ENCODE results near the gene KRT2.

The KRT2 gene

DNA sequence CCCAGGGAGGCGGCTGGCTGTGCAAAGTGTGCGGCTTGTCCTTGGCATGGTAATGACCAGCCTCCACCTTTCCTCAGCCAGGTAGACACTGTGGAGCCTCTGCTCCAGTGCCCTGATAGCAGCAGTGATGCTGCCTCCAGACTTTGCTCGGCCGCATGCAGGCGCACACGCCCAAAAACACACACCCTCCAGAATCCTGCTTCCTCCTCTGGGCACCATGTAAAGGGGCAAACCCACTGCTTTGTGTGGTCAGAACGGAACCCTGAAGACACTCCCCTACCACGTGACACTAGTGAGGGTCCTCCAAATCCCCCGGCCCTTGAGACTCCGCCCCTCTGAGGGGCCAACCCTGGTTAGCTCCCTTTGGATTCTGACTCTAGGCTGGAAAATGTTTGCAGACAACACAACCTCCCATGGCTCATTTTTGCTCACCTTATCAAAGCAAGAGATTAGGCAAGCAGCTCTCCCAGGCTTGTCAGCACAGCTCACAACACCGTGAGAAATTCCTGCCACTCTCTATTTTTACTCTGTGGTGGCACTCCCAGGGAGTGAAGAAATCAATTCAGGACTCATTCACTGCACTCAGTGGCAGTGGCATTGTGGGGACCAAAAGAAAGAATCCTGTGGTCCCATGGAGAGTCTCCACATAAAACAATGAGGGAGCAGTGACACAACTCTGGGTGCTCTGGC, 46.8 kb upstream of the KRT2 start:
- no peaks in the 10 kb centered on the region for H4K20me1 ChIP-seq (ENCODE audit: insufficient read depth)
- no peaks in the 10 kb centered on the region for H3K79me2 ChIP-seq (ENCODE audit: insufficient read depth, low read depth)
- no peak overlapping the region for H3K9ac ChIP-seq
- no peaks in the 10 kb centered on the region for H3K4me1 ChIP-seq (ENCODE audit: low read depth, poor library complexity, severe bottlenecking)
- H3K4me2 ChIP-seq: no peak overlapping the region
- no peak overlapping the region for H2AFZ ChIP-seq (ENCODE audit: low read depth)
- no peak overlapping the region for H3K27ac ChIP-seq
- no peaks in the 10 kb centered on the region for H3K36me3 ChIP-seq (ENCODE audit: insufficient read depth)
- H3K27me3 ChIP-seq (ENCODE audit: insufficient read depth, low read depth): peaks cover 42% of the 10 kb centered on the region
- H3K4me3 ChIP-seq (IDR thresholded peaks at IDR 0.05; ENCODE audit: insufficient read depth, low read depth, low read length): no peak overlapping the region
- TF ChIP-seq, protein P1, sequence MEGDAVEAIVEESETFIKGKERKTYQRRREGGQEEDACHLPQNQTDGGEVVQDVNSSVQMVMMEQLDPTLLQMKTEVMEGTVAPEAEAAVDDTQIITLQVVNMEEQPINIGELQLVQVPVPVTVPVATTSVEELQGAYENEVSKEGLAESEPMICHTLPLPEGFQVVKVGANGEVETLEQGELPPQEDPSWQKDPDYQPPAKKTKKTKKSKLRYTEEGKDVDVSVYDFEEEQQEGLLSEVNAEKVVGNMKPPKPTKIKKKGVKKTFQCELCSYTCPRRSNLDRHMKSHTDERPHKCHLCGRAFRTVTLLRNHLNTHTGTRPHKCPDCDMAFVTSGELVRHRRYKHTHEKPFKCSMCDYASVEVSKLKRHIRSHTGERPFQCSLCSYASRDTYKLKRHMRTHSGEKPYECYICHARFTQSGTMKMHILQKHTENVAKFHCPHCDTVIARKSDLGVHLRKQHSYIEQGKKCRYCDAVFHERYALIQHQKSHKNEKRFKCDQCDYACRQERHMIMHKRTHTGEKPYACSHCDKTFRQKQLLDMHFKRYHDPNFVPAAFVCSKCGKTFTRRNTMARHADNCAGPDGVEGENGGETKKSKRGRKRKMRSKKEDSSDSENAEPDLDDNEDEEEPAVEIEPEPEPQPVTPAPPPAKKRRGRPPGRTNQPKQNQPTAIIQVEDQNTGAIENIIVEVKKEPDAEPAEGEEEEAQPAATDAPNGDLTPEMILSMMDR (conservative IDR thresholded peaks at IDR 0.05; ENCODE audit: low read depth, low read length): no peak

DNA sequence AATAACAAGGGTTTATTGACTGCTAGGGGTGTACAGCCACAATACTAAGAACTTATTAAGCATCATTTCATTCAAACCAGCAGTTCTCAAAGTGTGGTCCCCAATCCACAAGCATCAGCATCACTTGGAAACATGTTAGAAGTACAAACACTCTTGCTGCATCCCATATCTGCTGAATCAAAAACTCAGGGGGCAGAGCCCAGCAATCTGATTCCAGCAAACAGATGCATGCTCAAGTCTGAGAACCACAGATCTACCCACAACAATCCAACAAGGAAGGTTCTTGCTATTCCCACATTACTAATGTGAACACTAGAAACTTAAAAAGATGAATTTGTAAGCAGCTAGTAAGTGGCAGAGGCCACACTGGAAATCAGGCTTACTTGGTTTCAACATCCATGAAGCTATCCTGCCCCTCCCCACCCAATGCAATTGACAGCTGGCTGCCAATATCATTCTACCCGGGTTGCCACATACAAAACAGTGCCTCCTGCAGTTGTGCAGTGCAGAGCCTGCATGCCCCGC, 45.1 kb upstream of the KRT2 start:
- TF ChIP-seq, protein P1 (conservative IDR thresholded peaks at IDR 0.05; ENCODE audit: low read depth, low read length): no peak
- no peak overlapping the region for H3K9ac ChIP-seq
- no peaks in the 10 kb centered on the region for H4K20me1 ChIP-seq (ENCODE audit: insufficient read depth)
- no peak overlapping the region for H2AFZ ChIP-seq (ENCODE audit: low read depth)
- H3K27ac ChIP-seq: no peak overlapping the region
- H3K4me2 ChIP-seq: no peak overlapping the region
- no peak overlapping the region for H3K4me3 ChIP-seq (IDR thresholded peaks at IDR 0.05; ENCODE audit: insufficient read depth, low read depth, low read length)
- H3K36me3 ChIP-seq (ENCODE audit: insufficient read depth): no peaks in the 10 kb centered on the region
- no peaks in the 10 kb centered on the region for H3K4me1 ChIP-seq (ENCODE audit: low read depth, poor library complexity, severe bottlenecking)
- peaks cover 55% of the 10 kb centered on the region for H3K27me3 ChIP-seq (ENCODE audit: insufficient read depth, low read depth)
- no peaks in the 10 kb centered on the region for H3K79me2 ChIP-seq (ENCODE audit: insufficient read depth, low read depth)

DNA sequence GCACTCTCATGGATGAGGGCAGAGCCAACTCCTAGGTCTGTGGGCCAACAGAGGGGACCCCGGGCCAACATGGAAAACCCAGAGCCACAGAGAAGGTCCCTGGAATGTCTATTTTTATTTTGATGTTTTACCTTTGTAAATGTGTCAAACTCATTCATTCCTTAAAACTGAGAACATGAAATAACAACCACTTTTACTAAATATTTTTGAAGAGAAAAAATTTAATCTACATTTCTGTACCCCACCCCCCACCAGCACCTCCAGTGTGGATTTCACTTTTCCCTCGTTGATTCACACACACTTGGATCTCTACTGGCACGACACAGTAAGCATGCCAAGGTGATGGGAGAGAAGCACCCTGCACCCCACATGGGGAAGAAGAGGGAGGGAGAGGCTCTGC, 44.6 kb upstream of the KRT2 start:
- Histone ChIP-seq H3K27ac (no peak overlapping the region), H3K9ac (no peak overlapping the region), H3K4me3 (IDR thresholded peaks at IDR 0.05; ENCODE audit: insufficient read depth, low read depth, low read length) (no peak overlapping the region), H3K4me1 (ENCODE audit: low read depth, poor library complexity, severe bottlenecking) (no peaks in the 10 kb centered on the region), H3K27me3 (ENCODE audit: insufficient read depth, low read depth) (peaks cover 60% of the 10 kb centered on the region), H2AFZ (ENCODE audit: low read depth) (no peak overlapping the region), H3K79me2 (ENCODE audit: insufficient read depth, low read depth) (no peaks in the 10 kb centered on the region), H3K4me2 (no peak overlapping the region), H4K20me1 (ENCODE audit: insufficient read depth) (no peaks in the 10 kb centered on the region), H3K36me3 (ENCODE audit: insufficient read depth) (no peaks in the 10 kb centered on the region)
- TF ChIP-seq, protein P1 (conservative IDR thresholded peaks at IDR 0.05; ENCODE audit: low read depth, low read length): no peak

DNA sequence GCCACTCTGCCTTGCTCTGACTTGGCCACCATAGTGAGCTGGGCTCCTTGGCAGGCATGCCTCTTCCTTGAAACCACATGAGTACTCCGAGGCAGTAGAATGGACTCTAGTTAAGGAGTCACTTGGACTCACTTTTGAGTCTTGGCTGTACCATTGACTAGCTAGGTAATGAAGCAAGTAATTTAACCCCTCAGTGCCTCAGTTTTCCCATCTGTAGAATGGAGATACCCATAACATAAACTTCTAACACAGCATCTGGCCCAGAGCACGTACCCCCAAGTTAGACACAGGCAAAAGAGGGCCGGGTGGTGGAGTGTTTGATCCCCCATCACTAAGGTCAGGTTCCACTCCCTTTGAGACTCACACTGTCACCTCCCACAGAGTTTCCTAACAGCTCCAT, 43.0 kb upstream of the KRT2 start:
- Histone ChIP-seq H3K79me2 (ENCODE audit: insufficient read depth, low read depth) (no peaks in the 10 kb centered on the region), H3K4me1 (ENCODE audit: low read depth, poor library complexity, severe bottlenecking) (no peaks in the 10 kb centered on the region), H3K27ac (no peak overlapping the region), H3K4me3 (IDR thresholded peaks at IDR 0.05; ENCODE audit: insufficient read depth, low read depth, low read length) (no peak overlapping the region), H3K4me2 (no peak overlapping the region), H3K27me3 (ENCODE audit: insufficient read depth, low read depth) (peaks cover 70% of the 10 kb centered on the region), H3K9ac (no peak overlapping the region), H2AFZ (ENCODE audit: low read depth) (no peak overlapping the region), H4K20me1 (ENCODE audit: insufficient read depth) (no peaks in the 10 kb centered on the region), H3K36me3 (ENCODE audit: insufficient read depth) (no peaks in the 10 kb centered on the region)
- TF ChIP-seq, protein P1 (conservative IDR thresholded peaks at IDR 0.05; ENCODE audit: low read depth, low read length): no peak

All from KMS-11 (cell line).